ENCODE measurements around the gene LPAR2. TPM values are rescaled to one million over a fixed set of nuclear protein-coding genes. Genes with fewer than 3 reads are reported as not detected.

Gene LPAR2
- total RNA-seq, 1 experiment from 2014 or later: 26.6 TPM

DNA sequence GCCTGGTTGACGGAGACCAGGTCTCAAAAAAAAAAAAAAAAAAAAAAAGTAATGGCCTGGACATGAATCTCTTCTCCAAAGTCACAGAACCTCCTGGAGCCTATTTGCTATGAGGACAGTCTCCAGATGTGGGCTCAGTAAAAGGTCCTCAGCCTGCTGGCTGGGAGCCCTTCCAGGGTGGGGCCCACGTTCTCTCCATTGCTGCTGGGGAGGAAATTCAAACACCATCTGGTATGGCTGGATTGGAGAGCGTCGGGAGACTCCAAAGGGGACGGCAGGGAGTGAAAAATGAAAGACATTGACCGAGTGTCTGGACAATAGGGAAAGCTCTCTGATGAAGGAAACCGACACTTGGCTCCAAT is 8.2 kb downstream of the LPAR2 start:
- intact Hi-C loops (cut with micrococcal nuclease): no loop called here
- Histone ChIP-seq H4K20me1 (ENCODE audit: low read length) (no peaks in the 10 kb centered on the region), H3K4me2 (ENCODE audit: low read length) (no peak overlapping the region), H3K79me2 (ENCODE audit: low read length) (peaks cover 17% of the 10 kb centered on the region), H3K9me2 (replicated peaks; ENCODE audit: low read length) (no peaks in the 10 kb centered on the region), H3K9me3 (ENCODE audit: low read length) (no peaks in the 10 kb centered on the region), H3F3A (ENCODE audit: low read length, unreplicated experiment) (no peaks in the 10 kb centered on the region), H3K4me3 (ENCODE audit: low read length) (no peak overlapping the region), H2AFZ (ENCODE audit: low read length) (no peak overlapping the region), H3K27me3 (ENCODE audit: low read length) (no peaks in the 10 kb centered on the region), H3K9ac (ENCODE audit: low read length) (no peak overlapping the region), H3K4me1 (ENCODE audit: insufficient read depth, low read length) (peaks cover 30% of the 10 kb centered on the region), H3K36me3 (ENCODE audit: low read depth, low read length) (no peaks in the 10 kb centered on the region; the same call in 1 of the 2 replicates), H3K27ac (ENCODE audit: low read length) (no peak overlapping the region)
- no TSS peak for BruUV-seq (replicated peaks)
- DNase-seq: no peak
- no peak for ATAC-seq
- CTCF ChIA-PET: no interaction called here
- TF ChIP-seq, protein P1, sequence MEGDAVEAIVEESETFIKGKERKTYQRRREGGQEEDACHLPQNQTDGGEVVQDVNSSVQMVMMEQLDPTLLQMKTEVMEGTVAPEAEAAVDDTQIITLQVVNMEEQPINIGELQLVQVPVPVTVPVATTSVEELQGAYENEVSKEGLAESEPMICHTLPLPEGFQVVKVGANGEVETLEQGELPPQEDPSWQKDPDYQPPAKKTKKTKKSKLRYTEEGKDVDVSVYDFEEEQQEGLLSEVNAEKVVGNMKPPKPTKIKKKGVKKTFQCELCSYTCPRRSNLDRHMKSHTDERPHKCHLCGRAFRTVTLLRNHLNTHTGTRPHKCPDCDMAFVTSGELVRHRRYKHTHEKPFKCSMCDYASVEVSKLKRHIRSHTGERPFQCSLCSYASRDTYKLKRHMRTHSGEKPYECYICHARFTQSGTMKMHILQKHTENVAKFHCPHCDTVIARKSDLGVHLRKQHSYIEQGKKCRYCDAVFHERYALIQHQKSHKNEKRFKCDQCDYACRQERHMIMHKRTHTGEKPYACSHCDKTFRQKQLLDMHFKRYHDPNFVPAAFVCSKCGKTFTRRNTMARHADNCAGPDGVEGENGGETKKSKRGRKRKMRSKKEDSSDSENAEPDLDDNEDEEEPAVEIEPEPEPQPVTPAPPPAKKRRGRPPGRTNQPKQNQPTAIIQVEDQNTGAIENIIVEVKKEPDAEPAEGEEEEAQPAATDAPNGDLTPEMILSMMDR (conservative IDR thresholded peaks at IDR 0.05; ENCODE audit: low read depth, low read length): no peak
- TF ChIP-seq EZH2phosphoT487 (IDR thresholded peaks at IDR 0.05; ENCODE audit: borderline replicate concordance, low read length) (no peak), EZH2 (IDR thresholded peaks at IDR 0.05; ENCODE audit: low read length, unreplicated experiment) (no peak)
- POLR2A ChIA-PET (ENCODE audit: unreplicated experiment): no interaction called here

- H3K4me3 ChIP-seq (ENCODE audit: low read length): peak overlapping the region; percentile 62; the same call in 1 of the 2 replicates
- ChIA-PET CTCF (no interaction called here), POLR2A (ENCODE audit: unreplicated experiment) (no interaction called here)
- no TSS peak for BruUV-seq (replicated peaks)
- no peak overlapping the region for H3K9ac ChIP-seq (ENCODE audit: low read length)
- H3K36me3 ChIP-seq (ENCODE audit: low read depth, low read length): no peaks in the 10 kb centered on the region; the same call in 1 of the 2 replicates
- H4K20me1 ChIP-seq (ENCODE audit: low read length): no peaks in the 10 kb centered on the region
- no peak for TF ChIP-seq EZH2phosphoT487 (IDR thresholded peaks at IDR 0.05; ENCODE audit: borderline replicate concordance, low read length)
- TF ChIP-seq, protein P1 (conservative IDR thresholded peaks at IDR 0.05; ENCODE audit: low read depth, low read length): no peak
- TF ChIP-seq EZH2 (IDR thresholded peaks at IDR 0.05; ENCODE audit: low read length, unreplicated experiment): no peak
- peaks cover 35% of the 10 kb centered on the region for H3K4me1 ChIP-seq (ENCODE audit: insufficient read depth, low read length)
- intact Hi-C loops (cut with micrococcal nuclease): no loop called here
- DNase-seq: no peak
- H3K27me3 ChIP-seq (ENCODE audit: low read length): no peaks in the 10 kb centered on the region
- no peaks in the 10 kb centered on the region for H3K9me2 ChIP-seq (replicated peaks; ENCODE audit: low read length)
- H3K9me3 ChIP-seq (ENCODE audit: low read length): no peaks in the 10 kb centered on the region
- peaks cover 21% of the 10 kb centered on the region for H3K79me2 ChIP-seq (ENCODE audit: low read length)
- peak overlapping the region; percentile 94 for H3K4me2 ChIP-seq (ENCODE audit: low read length)
- H3F3A ChIP-seq (ENCODE audit: low read length, unreplicated experiment): no peaks in the 10 kb centered on the region
- H2AFZ ChIP-seq (ENCODE audit: low read length): 0 out of 2 replicates have a peak overlapping the region, but pooled peaks have one; percentile 48
- H3K27ac ChIP-seq (ENCODE audit: low read length): no peak overlapping the region
- no peak for ATAC-seq
Measured at GRCh38 chr19:19619181-19619848, 8.7 kb downstream of the LPAR2 start.

Measured in PC-3 (cell line).